Sigmoid colon (tissue), 7 donors: ENCODE results near the gene ZBTB4. TPM values are rescaled to one million over a fixed set of nuclear protein-coding genes. Genes with fewer than 3 reads are reported as not detected.

ENCODE experiments used
- DNase-seq: peaks from one replicate; pipeline ENCODE4 v3.0.0-alpha.2; 2019
- H3K27ac ChIP-seq, 4 donors: fragments of 200-600 bp; sonication (generic); one replicate each; pipeline ENCODE4 v1.5.1; 2016 to 2019; ENCODE audit warnings: mild to moderate bottlenecking in 1 of 4
- H3K27me3 ChIP-seq, 3 donors: fragments of 200-600 bp; sonication (generic); one replicate each; pipeline ENCODE4 v1.5.1; 2019; ENCODE audit warnings: mild to moderate bottlenecking in 1 of 3
- H3K36me3 ChIP-seq, 4 donors: fragments of 200-600 bp; sonication (generic); one replicate each; pipeline ENCODE4 v1.5.1; 2016 to 2019
- H3K4me1 ChIP-seq, 4 donors: fragments of 200-600 bp; sonication (generic); one replicate each; pipeline ENCODE4 v1.5.1; 2017 to 2019
- H3K4me3 ChIP-seq, 4 donors: fragments of 200-600 bp; sonication (generic); one replicate each; pipeline ENCODE4 v1.5.1; 2017 to 2019; ENCODE audit warnings: mild to moderate bottlenecking in 2 of 4, moderate library complexity in 1 of 4
- H3K9me3 ChIP-seq, 4 donors: fragments of 200-600 bp in 3 of 4; sonication (generic) in 3 of 4; one replicate each; pipeline versions ENCODE4 v1.5.1 to v1.6.1; 2013 to 2019
- EP300 ChIP-seq, 4 donors: sonication (generic); formaldehyde crosslinking; IDR thresholded peaks; one replicate each; pipeline ENCODE4 v1.6.1; 2017; ENCODE audit warnings: antibody characterized with exemption in 4 of 4
- POLR2A ChIP-seq, 2 donors: fragments of 450-650 bp; IDR thresholded peaks; one replicate each; pipeline ENCODE4 v1.6.1; 2016; ENCODE audit warnings: antibody characterized with exemption in 2 of 2, mild to moderate bottlenecking in 2 of 2, moderate library complexity in 2 of 2
- POLR2AphosphoS5 ChIP-seq, 4 donors: sonication (generic); formaldehyde crosslinking; IDR thresholded peaks; one replicate each; pipeline ENCODE4 v1.6.1; 2017; ENCODE audit warnings: antibody characterized with exemption in 4 of 4
- WGBS, 2 donors: extraction: QIAGEN DNeasy Blood & Tissue Kit; methylation state at CpG; one replicate each; pipeline ENCODE4 v1.1.7; 2013; 5-methylcytosine and 5-hydroxymethylcytosine counted together
- intact Hi-C: fragments of 100-400 bp; cut with DNase I; formaldehyde crosslinking; loops from one replicate; pipeline ENCODE4 v1.15.1; 2023
- polyA plus RNA-seq, 3 donors: library from polyadenylated mRNA; stranded (reverse); fragments of 200-250 nt; gene quantifications; one replicate each; pipeline ENCODE4 v1.2.3, GENCODE V29; 2013
- total RNA-seq, 4 donors: library from RNA; depleted of rRNA; stranded (reverse); fragments of >200 nt; gene quantifications; one replicate each; pipeline ENCODE4 v1.1.0, GENCODE V29; 2016
- TF ChIP-seq, protein P1 (sequence below), 4 experiments: fragments of 450-650 bp in 3 of 4; fragments of 200-600 bp in 1 of 4; IDR thresholded peaks; one replicate each; pipeline ENCODE4 v1.5.1; 2016 to 2019; ENCODE audit warnings: antibody characterized with exemption in 4 of 4, mild to moderate bottlenecking in 3 of 4, moderate library complexity in 2 of 4
- donor health status: healthy with polysubstance abuse.
- donor health status: Bipolar disorder and iron deficiency.
- donor health status: healthy.

Gene ZBTB4
- total and polyA plus RNA-seq, 7 donors, result 5.5 to 56.5 (median 42.5) TPM

- Histone ChIP-seq H3K36me3 (peaks cover 62 to 99% (median 73%) of the 10 kb centered on the region in 4 donors), H3K9me3 (no peaks in the 10 kb centered on the region), H3K4me1 (no peaks in the 10 kb centered on the region), H3K4me3 (no peak overlapping the region), H3K27me3 (no peaks in the 10 kb centered on the region), H3K27ac (no peak overlapping the region)
- TF ChIP-seq POLR2AphosphoS5 (IDR thresholded peaks at IDR 0.05) (no peak), POLR2A (IDR thresholded peaks at IDR 0.05) (no peak), EP300 (IDR thresholded peaks at IDR 0.05) (no peak)
- TF ChIP-seq, protein P1, sequence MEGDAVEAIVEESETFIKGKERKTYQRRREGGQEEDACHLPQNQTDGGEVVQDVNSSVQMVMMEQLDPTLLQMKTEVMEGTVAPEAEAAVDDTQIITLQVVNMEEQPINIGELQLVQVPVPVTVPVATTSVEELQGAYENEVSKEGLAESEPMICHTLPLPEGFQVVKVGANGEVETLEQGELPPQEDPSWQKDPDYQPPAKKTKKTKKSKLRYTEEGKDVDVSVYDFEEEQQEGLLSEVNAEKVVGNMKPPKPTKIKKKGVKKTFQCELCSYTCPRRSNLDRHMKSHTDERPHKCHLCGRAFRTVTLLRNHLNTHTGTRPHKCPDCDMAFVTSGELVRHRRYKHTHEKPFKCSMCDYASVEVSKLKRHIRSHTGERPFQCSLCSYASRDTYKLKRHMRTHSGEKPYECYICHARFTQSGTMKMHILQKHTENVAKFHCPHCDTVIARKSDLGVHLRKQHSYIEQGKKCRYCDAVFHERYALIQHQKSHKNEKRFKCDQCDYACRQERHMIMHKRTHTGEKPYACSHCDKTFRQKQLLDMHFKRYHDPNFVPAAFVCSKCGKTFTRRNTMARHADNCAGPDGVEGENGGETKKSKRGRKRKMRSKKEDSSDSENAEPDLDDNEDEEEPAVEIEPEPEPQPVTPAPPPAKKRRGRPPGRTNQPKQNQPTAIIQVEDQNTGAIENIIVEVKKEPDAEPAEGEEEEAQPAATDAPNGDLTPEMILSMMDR (IDR thresholded peaks at IDR 0.05), result no peak
- WGBS, 2 donors, result 94 to 95% methylated on average over 20 of the region's 20 CpGs
- intact Hi-C loops, result no loop called here
- peak; percentile 48 for DNase-seq
Measured at GRCh38 chr17:7502171-7502847, 22.9 kb upstream of the ZBTB4 start.

- Histone ChIP-seq H3K4me3 (no peak overlapping the region), H3K9me3 (no peaks in the 10 kb centered on the region), H3K36me3 (peaks cover 63 to 99% (median 79%) of the 10 kb centered on the region in 4 donors), H3K27ac (no peak overlapping the region), H3K27me3 (no peaks in the 10 kb centered on the region), H3K4me1 (no peaks in the 10 kb centered on the region)
- peak; percentile 46 for DNase-seq
- intact Hi-C loops, result no loop called here
- 86 to 92% methylated on average over 14 of the region's 14 CpGs for WGBS, 2 donors
- TF ChIP-seq POLR2A (IDR thresholded peaks at IDR 0.05) (no peak), POLR2AphosphoS5 (IDR thresholded peaks at IDR 0.05) (no peak), EP300 (IDR thresholded peaks at IDR 0.05) (no peak)
- TF ChIP-seq, protein P1 (IDR thresholded peaks at IDR 0.05), result no peak
Measured at GRCh38 chr17:7501729-7502128, 22.3 kb upstream of the ZBTB4 start.

- Histone ChIP-seq H3K9me3 (no peaks in the 10 kb centered on the region), H3K4me1 (no peaks in the 10 kb centered on the region), H3K4me3 (no peak overlapping the region), H3K27ac (no peak overlapping the region), H3K27me3 (no peaks in the 10 kb centered on the region), H3K36me3 (peaks cover 58 to 84% (median 76%) of the 10 kb centered on the region in 4 donors)
- TF ChIP-seq POLR2A (IDR thresholded peaks at IDR 0.05) (no peak), EP300 (IDR thresholded peaks at IDR 0.05) (no peak)
- TF ChIP-seq, protein P1 (IDR thresholded peaks at IDR 0.05), result no peak
- no peak for DNase-seq
- WGBS, 2 donors, result 87 to 91% methylated on average over 11 of the region's 11 CpGs
- intact Hi-C loops, result no loop called here
Measured at GRCh38 chr17:7499161-7499560, 19.7 kb upstream of the ZBTB4 start.

DNA sequence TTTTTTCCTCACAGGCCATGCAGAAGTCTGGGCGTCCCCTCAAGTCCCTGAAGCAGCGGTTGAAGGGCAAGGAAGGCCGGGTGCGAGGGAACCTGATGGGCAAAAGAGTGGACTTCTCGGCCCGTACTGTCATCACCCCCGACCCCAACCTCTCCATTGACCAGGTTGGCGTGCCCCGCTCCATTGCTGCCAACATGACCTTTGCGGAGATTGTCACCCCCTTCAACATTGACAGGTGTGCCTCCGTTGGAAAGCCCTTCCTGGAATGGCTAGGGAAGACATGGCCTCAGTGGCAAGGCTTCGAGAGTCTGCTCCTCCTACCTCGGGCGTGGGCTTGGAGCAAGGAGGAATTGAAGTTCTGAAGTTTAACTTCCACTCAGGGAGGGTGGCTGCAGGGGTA lies 18.2 kb upstream of the ZBTB4 start:
- intact Hi-C loops, result no loop called here
- Histone ChIP-seq H3K27me3 (no peaks in the 10 kb centered on the region), H3K36me3 (peaks cover 43 to 69% (median 61%) of the 10 kb centered on the region in 4 donors), H3K4me1 (no peaks in the 10 kb centered on the region), H3K27ac (no peak overlapping the region), H3K4me3 (no peak overlapping the region), H3K9me3 (no peaks in the 10 kb centered on the region)
- WGBS, 2 donors, result 95 to 96% methylated on average over 14 of the region's 14 CpGs
- no peak for TF ChIP-seq POLR2AphosphoS5 (IDR thresholded peaks at IDR 0.05)
- TF ChIP-seq POLR2A (IDR thresholded peaks at IDR 0.05), result no peak
- no peak for DNase-seq

DNA sequence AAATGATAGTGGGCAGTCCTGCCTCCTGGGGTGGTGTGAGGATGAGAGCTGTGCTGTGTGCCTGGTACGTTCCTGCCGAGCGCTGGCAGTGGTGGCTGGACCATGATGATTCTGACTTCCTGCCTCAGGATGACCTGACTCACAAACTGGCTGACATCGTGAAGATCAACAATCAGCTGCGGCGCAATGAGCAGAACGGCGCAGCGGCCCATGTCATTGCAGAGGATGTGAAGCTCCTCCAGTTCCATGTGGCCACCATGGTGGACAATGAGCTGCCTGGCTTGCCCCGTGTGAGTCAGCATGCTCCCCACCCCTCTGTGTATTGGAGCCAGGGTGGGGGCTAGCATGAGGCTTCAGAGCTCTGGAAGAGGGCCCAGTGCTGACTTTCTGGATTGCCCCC lies 17.8 kb upstream of the ZBTB4 start:
- Histone ChIP-seq H3K36me3 (peaks cover 39 to 65% (median 57%) of the 10 kb centered on the region in 4 donors), H3K4me3 (no peak overlapping the region), H3K9me3 (no peaks in the 10 kb centered on the region), H3K27ac (no peak overlapping the region), H3K27me3 (no peaks in the 10 kb centered on the region), H3K4me1 (no peaks in the 10 kb centered on the region)
- no peak for TF ChIP-seq EP300 (IDR thresholded peaks at IDR 0.05)
- TF ChIP-seq POLR2A (IDR thresholded peaks at IDR 0.05), result no peak
- no peak for TF ChIP-seq POLR2AphosphoS5 (IDR thresholded peaks at IDR 0.05)
- TF ChIP-seq, protein P1 (IDR thresholded peaks at IDR 0.05), result no peak
- 93 to 95% methylated on average over 10 of the region's 10 CpGs for WGBS, 2 donors
- intact Hi-C loops, result no loop called here
- no peak for DNase-seq
